HCT116 (cell line): ENCODE results near the gene ARHGEF18. TPM values are rescaled to one million over a fixed set of nuclear protein-coding genes. Genes with fewer than 3 reads are reported as not detected.

Source experiments
- ATAC-seq: fragments of 200-7000 bp; cut with Tn5 transposase; 2 replicates; pipeline ENCODE4 v1.9.1; 2020; ENCODE audit warnings: mild to moderate bottlenecking, moderate library complexity
- BruUV-seq: library from RNA; stranded (reverse); fragments of 400-500 nt; replicated peaks from 2 replicates; lab custom pipeline; 2021; lab: Mats Ljungman, UMichigan
- CTCF ChIA-PET: fragments of 300-600 bp; sonication (Branson Sonifier 250); formaldehyde crosslinking; loops from one replicate; lab custom pipeline; 2021; ENCODE audit warnings: antibody characterized with exemption; lab: Charles Lee
- POLR2A ChIA-PET: fragments of 300-600, 350-600 bp; sonication (Branson Sonifier 250); formaldehyde crosslinking; loops from one replicate; lab custom pipeline; 2021; ENCODE audit warnings: antibody characterized with exemption; lab: Charles Lee
- RAD21 ChIA-PET, 2 experiments: fragments of 300-600 bp; sonication (Branson Sonifier 250); formaldehyde crosslinking; loops; one replicate each; lab custom pipeline; 2023; ENCODE audit warnings: low total read pairs in 2 of 2; ENCODE audit not compliant: uncharacterized antibody in 2 of 2, unreplicated experiment in 2 of 2, low non-redundant PET in 1 of 2; lab: Charles Lee
- DNase-seq: peaks from one replicate; pipeline ENCODE4 v3.0.0-alpha.2; 2010; ENCODE audit warnings: low read depth, low spot score
- H2AFZ ChIP-seq: fragments of 200-600 bp; shearing (Covaris generic), sonication (generic); 2 replicates; pipeline ENCODE4 v1.6.1; 2017; ENCODE audit warnings: low read depth, mixed run types, mixed read lengths, antibody characterized with exemption, low read length; ENCODE audit not compliant: poor library complexity, severe bottlenecking
- H3K27ac ChIP-seq: 2 replicates; pipeline ENCODE4 v1.5.1; 2012; ENCODE audit warnings: low read depth, low read length
- H3K27me3 ChIP-seq: fragments of 200-600 bp; sonication (generic); 2 replicates; pipeline ENCODE4 v1.6.1; 2016; ENCODE audit warnings: mixed run types, low read length, mixed read lengths; ENCODE audit not compliant: insufficient read depth
- H3K36me3 ChIP-seq, 2 experiments: fragments of 200-500 bp in 1 of 2; fragments of 200-600 bp in 1 of 2; sonication (Bioruptor generic) in 1 of 2; sonication (generic) in 1 of 2; 2 replicates each; pipeline versions ENCODE4 v1.5.1 to v1.6.1; 2014 to 2016; ENCODE audit warnings: low read length in 2 of 2, inconsistent platforms in 1 of 2, mixed read lengths in 1 of 2, mixed run types in 1 of 2; ENCODE audit not compliant: insufficient read depth in 2 of 2, control insufficient read depth in 1 of 2
- H3K4me1 ChIP-seq, 2 experiments: fragments of 200-600 bp in 1 of 2; sonication (generic) in 1 of 2; 2 replicates each; pipeline versions ENCODE4 v1.5.1 to v1.6.1; 2012 to 2017; ENCODE audit warnings: low read length in 2 of 2, inconsistent platforms in 1 of 2, mild to moderate bottlenecking in 1 of 2, mixed read lengths in 1 of 2, mixed run types in 1 of 2, moderate library complexity in 1 of 2; ENCODE audit not compliant: insufficient read depth in 2 of 2, control insufficient read depth in 1 of 2
- H3K4me2 ChIP-seq: fragments of 200-600 bp; sonication (generic); 2 replicates; pipeline ENCODE4 v1.6.1; 2017; ENCODE audit warnings: mixed run types, low read length, mixed read lengths
- H3K4me3 ChIP-seq, 2 experiments: fragments of 200-600 bp in 1 of 2; sonication (generic) in 1 of 2; replicated peaks in 1 of 2; 2 replicates each; pipeline ENCODE4 v1.5.1; 2011 to 2016; ENCODE audit warnings: low read length in 2 of 2, control low read depth in 1 of 2, low read depth in 1 of 2, mild to moderate bottlenecking in 1 of 2, mixed read lengths in 1 of 2, mixed run types in 1 of 2
- H3K79me2 ChIP-seq: fragments of 200-600 bp; sonication (generic); 2 replicates; pipeline ENCODE4 v1.6.1; 2017; ENCODE audit warnings: mild to moderate bottlenecking, mixed run types, low read length, moderate library complexity, mixed read lengths; ENCODE audit not compliant: insufficient read depth
- H3K9ac ChIP-seq: fragments of 200-600 bp; sonication (generic); 2 replicates; pipeline ENCODE4 v1.6.1; 2016; ENCODE audit warnings: low read length, mixed read lengths
- H3K9me2 ChIP-seq: fragments of 200-600 bp; sonication (generic), shearing (Covaris generic); 2 replicates; pipeline ENCODE4 v1.6.1; 2017; ENCODE audit warnings: mixed run types, mild to moderate bottlenecking, moderate library complexity; ENCODE audit not compliant: insufficient read depth
- H3K9me3 ChIP-seq, 2 experiments: fragments of 200-500 bp in 1 of 2; fragments of 200-600 bp in 1 of 2; sonication (Bioruptor generic) in 1 of 2; sonication (generic) in 1 of 2; 2 replicates each; pipeline ENCODE4 v1.6.1; 2014 to 2017; ENCODE audit warnings: low read length in 2 of 2, mixed read lengths in 2 of 2, inconsistent platforms in 1 of 2, low read depth in 1 of 2, mild to moderate bottlenecking in 1 of 2, mixed run types in 1 of 2, moderate library complexity in 1 of 2; ENCODE audit not compliant: control insufficient read depth in 1 of 2, insufficient read depth in 1 of 2
- H4K20me1 ChIP-seq: fragments of 200-600 bp; sonication (generic), shearing (Covaris generic); 2 replicates; pipeline ENCODE4 v1.6.1; 2017; ENCODE audit warnings: mixed run types, mild to moderate bottlenecking, moderate library complexity; ENCODE audit not compliant: insufficient read depth
- CBX3 ChIP-seq: IDR thresholded peaks from 2 replicates; pipeline ENCODE4 v1.6.1; 2012; ENCODE audit warnings: low read depth
- CEBPB ChIP-seq: IDR thresholded peaks from 2 replicates; pipeline ENCODE4 v1.6.1; 2012; ENCODE audit warnings: low read depth
- EGR1 ChIP-seq: IDR thresholded peaks from 2 replicates; pipeline ENCODE4 v1.6.1; 2012; ENCODE audit warnings: low read depth
- ELF1 ChIP-seq: IDR thresholded peaks from 2 replicates; pipeline ENCODE4 v1.6.1; 2012; ENCODE audit warnings: low read depth, borderline replicate concordance
- EZH2 ChIP-seq: fragments of 200-600 bp; sonication (generic); IDR thresholded peaks from 2 replicates; pipeline ENCODE4 v1.6.1; 2017; ENCODE audit warnings: antibody characterized with exemption, mixed run types
- EZH2phosphoT487 ChIP-seq: fragments of 200-600 bp; IDR thresholded peaks from 2 replicates; pipeline ENCODE4 v1.6.1; 2018; ENCODE audit warnings: antibody characterized with exemption, borderline replicate concordance
- FOSL1 ChIP-seq: IDR thresholded peaks from 2 replicates; pipeline ENCODE4 v1.6.1; 2012; ENCODE audit warnings: low read depth
- JUND ChIP-seq: IDR thresholded peaks from 2 replicates; pipeline ENCODE4 v1.6.1; 2012
- POLR2A ChIP-seq: IDR thresholded peaks from 2 replicates; pipeline ENCODE4 v1.7.0; 2011; ENCODE audit warnings: borderline replicate concordance; ENCODE audit not compliant: insufficient read depth, insufficient read length; ENCODE audit errors: extremely low read depth
- POLR2AphosphoS5 ChIP-seq: IDR thresholded peaks from 2 replicates; pipeline ENCODE4 v1.6.1; 2011; ENCODE audit warnings: mild to moderate bottlenecking, low read depth, low read length, moderate library complexity
- RAD21 ChIP-seq: IDR thresholded peaks from 2 replicates; pipeline ENCODE4 v1.6.1; 2012; ENCODE audit warnings: low read depth, mild to moderate bottlenecking
- SIN3A ChIP-seq: IDR thresholded peaks from 2 replicates; pipeline ENCODE4 v1.6.1; 2012; ENCODE audit warnings: low read depth
- SP1 ChIP-seq: IDR thresholded peaks from 2 replicates; pipeline ENCODE4 v1.6.1; 2012; ENCODE audit warnings: low read depth
- SRF ChIP-seq: IDR thresholded peaks from 2 replicates; pipeline ENCODE4 v1.6.1; 2012; ENCODE audit warnings: low read depth
- TCF7L2 ChIP-seq: IDR thresholded peaks from 2 replicates; pipeline ENCODE4 v1.7.0; 2011; ENCODE audit warnings: borderline replicate concordance, inconsistent platforms; ENCODE audit not compliant: insufficient read depth, insufficient read length; ENCODE audit errors: extremely low read depth
- YY1 ChIP-seq: IDR thresholded peaks from 2 replicates; pipeline ENCODE4 v1.6.1; 2011; ENCODE audit warnings: low read length, low read depth, moderate library complexity, mild to moderate bottlenecking; ENCODE audit not compliant: insufficient replicate concordance; ENCODE audit errors: extremely low read depth
- ZFX ChIP-seq: fragments of 450-650 bp; IDR thresholded peaks from 2 replicates; pipeline ENCODE4 v1.6.1; 2017
- ZNF274 ChIP-seq: fragments of 200-500 bp; sonication (Bioruptor generic); IDR thresholded peaks from 2 replicates; pipeline ENCODE4 v1.6.1; 2014; ENCODE audit warnings: mild to moderate bottlenecking, low read depth, low read length, inconsistent platforms
- intact Hi-C: fragments of 100-400 bp; cut with micrococcal nuclease; formaldehyde crosslinking; loops from 2 replicates; pipeline ENCODE4 v1.10.0; 2022
- total RNA-seq: library from RNA; stranded (reverse); gene quantifications from one replicate; pipeline ENCODE4 v1.2.1, GENCODE V29; 2021; ENCODE audit not compliant: unreplicated experiment
- TF ChIP-seq, protein P1 (sequence below): IDR thresholded peaks from 2 replicates; pipeline ENCODE4 v1.6.1; 2012

The ARHGEF18 gene
- total RNA-seq, 1 experiment from 2014 or later = 32.2 TPM

DNA sequence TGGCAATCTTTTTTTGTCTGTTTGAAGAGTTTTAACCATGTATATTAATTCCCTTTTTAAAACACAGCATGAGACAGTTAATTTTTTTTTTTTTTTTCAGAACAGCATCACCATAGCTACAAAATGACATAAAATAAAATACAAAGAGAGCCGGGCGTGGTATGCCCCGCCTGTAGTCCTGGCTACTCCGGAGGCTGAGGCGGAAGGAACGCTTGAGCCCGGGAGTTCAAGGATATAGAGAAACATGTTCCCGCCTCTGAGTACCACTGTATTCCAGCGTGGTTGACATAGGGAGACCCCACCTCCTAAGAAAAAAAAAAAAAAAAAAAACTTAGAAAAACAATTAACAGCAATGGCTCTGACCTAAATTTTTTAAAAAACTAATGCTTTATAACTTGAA is 44.5 kb upstream of the ARHGEF18 start:
- no peak overlapping the region for H3K9ac ChIP-seq
- ChIA-PET POLR2A (no interaction called here), RAD21 (no interaction called here), CTCF (no interaction called here)
- H3K36me3 ChIP-seq = no peaks in the 10 kb centered on the region
- H3K27ac ChIP-seq = no peak overlapping the region
- TF ChIP-seq, protein P1, sequence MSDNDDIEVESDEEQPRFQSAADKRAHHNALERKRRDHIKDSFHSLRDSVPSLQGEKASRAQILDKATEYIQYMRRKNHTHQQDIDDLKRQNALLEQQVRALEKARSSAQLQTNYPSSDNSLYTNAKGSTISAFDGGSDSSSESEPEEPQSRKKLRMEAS = no peak
- TF ChIP-seq ZNF274 (no peak), TCF7L2 (no peak), ZFX (no peak), ELF1 (no peak), JUND (no peak), SP1 (no peak), POLR2A (no peak), FOSL1 (no peak), EZH2phosphoT487 (no peak), YY1 (no peak), RAD21 (no peak), EGR1 (no peak), CEBPB (no peak), POLR2AphosphoS5 (no peak), SIN3A (no peak), EZH2 (no peak), SRF (no peak), CBX3 (no peak)
- no peak for DNase-seq
- H4K20me1 ChIP-seq = no peaks in the 10 kb centered on the region
- no peaks in the 10 kb centered on the region for H3K4me1 ChIP-seq
- H3K79me2 ChIP-seq = no peaks in the 10 kb centered on the region
- no peak overlapping the region for H3K4me2 ChIP-seq
- BruUV-seq = no TSS peak
- H3K9me2 ChIP-seq = no peaks in the 10 kb centered on the region
- no peak for ATAC-seq
- intact Hi-C loops = no loop called here
- H2AFZ ChIP-seq = no peak overlapping the region
- no peaks in the 10 kb centered on the region for H3K9me3 ChIP-seq
- H3K4me3 ChIP-seq = no peak overlapping the region
- 0 out of 2 replicates have a peak, but pooled peaks cover 2% of the 10 kb centered on the region for H3K27me3 ChIP-seq
